Keratinocyte (primary cell): Measurements from ENCODE around the gene GJD2. TPM values are rescaled to one million over a fixed set of nuclear protein-coding genes. Genes with fewer than 3 reads are reported as not detected.

Experiments
- DNase-seq: peaks from one replicate; pipeline ENCODE4 v3.0.0-alpha.2; 2011; ENCODE audit warnings: low read depth, missing footprints, low spot score
- FAIRE-seq: peaks from 2 replicates; lab custom pipeline; 2011; peaks lifted over from hg19 to GRCh38; lab: Jason Lieb, UNC
- H2AFZ ChIP-seq: 2 replicates; pipeline ENCODE4 v1.6.0; 2012; ENCODE audit warnings: low read length, control low read depth, inconsistent platforms; ENCODE audit not compliant: control insufficient read depth
- H3K27ac ChIP-seq: 2 replicates; pipeline ENCODE4 v1.5.1; 2011; ENCODE audit warnings: low read length; ENCODE audit not compliant: control insufficient read depth, insufficient read depth
- H3K27me3 ChIP-seq: 3 replicates; pipeline ENCODE4 v1.6.0; 2011; ENCODE audit warnings: low read length; ENCODE audit not compliant: control insufficient read depth, insufficient read depth; ENCODE audit errors: extremely low read depth
- H3K36me3 ChIP-seq, 2 experiments: 2 replicates in 1 of 2; 3 replicates in 1 of 2; pipeline ENCODE4 v1.5.1; 2011; ENCODE audit warnings: low read length in 2 of 2, mild to moderate bottlenecking in 1 of 2; ENCODE audit not compliant: control insufficient read depth in 2 of 2, insufficient read depth in 2 of 2; ENCODE audit errors: extremely low read depth in 1 of 2
- H3K4me1 ChIP-seq: 3 replicates; pipeline ENCODE4 v1.5.1; 2011; ENCODE audit warnings: low read length; ENCODE audit not compliant: control insufficient read depth, insufficient read depth; ENCODE audit errors: extremely low read depth
- H3K4me2 ChIP-seq: 3 replicates; pipeline ENCODE4 v1.6.0; 2011; ENCODE audit warnings: low read depth, low read length; ENCODE audit not compliant: control insufficient read depth, insufficient read depth; ENCODE audit errors: extremely low read depth
- H3K4me3 ChIP-seq, 3 experiments: fragments of 200-600 bp in 1 of 3; sonication (generic) in 1 of 3; 2 replicates in 2 of 3; 3 replicates in 1 of 3; pipeline ENCODE4 v1.5.1; 2011 to 2016; ENCODE audit warnings: low read length in 3 of 3, mild to moderate bottlenecking in 3 of 3, control low read depth in 2 of 3, inconsistent platforms in 1 of 3, low read depth in 1 of 3, mixed read lengths in 1 of 3, mixed run types in 1 of 3, moderate library complexity in 1 of 3; ENCODE audit not compliant: control insufficient read depth in 2 of 3, insufficient read depth in 2 of 3; ENCODE audit errors: extremely low read depth in 1 of 3
- H3K79me2 ChIP-seq: 2 replicates; pipeline ENCODE4 v1.6.0; 2012; ENCODE audit warnings: low read length; ENCODE audit not compliant: control insufficient read depth, insufficient read depth
- H3K9ac ChIP-seq: 3 replicates; pipeline ENCODE4 v1.6.0; 2011; ENCODE audit warnings: low read length; ENCODE audit not compliant: control insufficient read depth, insufficient read depth; ENCODE audit errors: extremely low read depth
- H3K9me1 ChIP-seq: 3 replicates; pipeline ENCODE4 v1.6.0; 2011; ENCODE audit warnings: low read length; ENCODE audit not compliant: control insufficient read depth, insufficient read depth; ENCODE audit errors: extremely low read depth
- H3K9me3 ChIP-seq: 2 replicates; pipeline ENCODE4 v1.5.1; 2012; ENCODE audit warnings: low read depth, low read length; ENCODE audit not compliant: control insufficient read depth
- H4K20me1 ChIP-seq: 3 replicates; pipeline ENCODE4 v1.6.0; 2011; ENCODE audit warnings: low read length; ENCODE audit not compliant: control insufficient read depth, insufficient read depth; ENCODE audit errors: extremely low read depth
- EZH2 ChIP-seq: IDR thresholded peaks from one replicate; pipeline ENCODE4 v1.6.1; 2012; ENCODE audit warnings: inconsistent platforms, mild to moderate bottlenecking, low read length, moderate library complexity
- dilution Hi-C: fragments of 300-500 bp; cut with MboI; formaldehyde crosslinking; loops from one replicate; pipeline ENCODE4 v1.7.0; 2020; ENCODE audit warnings: low sequenced_read_pairs; ENCODE audit not compliant: extremely low pct_ligation_motif_present
- polyA plus RNA-seq, 5 experiments: library from polyadenylated mRNA; depleted of rRNA in 3 of 5; stranded (reverse) in 3 of 5; stranded (forward) in 1 of 5; unstranded in 1 of 5; fragments of >200 nt; gene quantifications; 1 replicate in 1 of 5; 2 replicates in 3 of 5; 3 replicates in 1 of 5; pipeline versions ENCODE4 v1.2.1 to v1.2.3, GENCODE V29; 2011 to 2012; ENCODE audit warnings: missing spikeins in 2 of 5, low read depth in 1 of 5, low replicate concordance in 1 of 5
- TF ChIP-seq, protein P1 (sequence below), 3 experiments: IDR thresholded peaks in 1 of 3; conservative IDR thresholded peaks in 1 of 3; optimal IDR thresholded peaks in 1 of 3; 2 replicates in 2 of 3; 3 replicates in 1 of 3; pipeline versions ENCODE3 to v1.5.1; 2011; ENCODE audit warnings: low read length in 3 of 3, mild to moderate bottlenecking in 3 of 3, moderate library complexity in 2 of 3, control low read depth in 1 of 3, inconsistent platforms in 1 of 3; ENCODE audit not compliant: insufficient read depth in 2 of 3; ENCODE audit errors: extremely low read depth in 1 of 3

The GJD2 gene
- polyA plus RNA-seq, 1 donor (not counting 4 experiments of a cell fraction or from before 2014, with no cell fraction given): not detected

DNA sequence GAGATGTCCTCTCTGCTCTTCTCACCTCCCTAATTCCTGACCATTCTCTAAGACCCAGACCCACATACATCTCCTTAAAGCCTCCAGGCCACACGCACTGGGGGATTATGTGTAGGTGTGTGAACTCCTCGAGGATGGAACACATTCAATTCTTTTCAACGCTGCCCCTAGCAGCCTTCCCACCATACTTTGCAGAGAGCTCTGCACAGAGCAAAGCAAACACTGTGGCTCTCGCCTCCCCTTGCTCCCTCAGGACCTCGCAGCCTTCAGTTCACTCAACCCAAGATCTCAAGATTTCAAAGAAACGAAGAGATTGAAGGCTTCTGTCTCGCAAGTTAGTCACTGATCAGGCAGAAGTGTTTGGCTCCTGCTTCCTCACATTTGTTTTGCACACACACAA is 34.5 kb upstream of the GJD2 start:
- no peak for DNase-seq
- dilution Hi-C loops: no loop called here
- H3K27ac ChIP-seq: no peak overlapping the region
- H3K4me1 ChIP-seq: no peaks in the 10 kb centered on the region
- no peaks in the 10 kb centered on the region for H3K36me3 ChIP-seq
- H3K9me1 ChIP-seq: no peaks in the 10 kb centered on the region
- no peak overlapping the region for H3K4me2 ChIP-seq
- H4K20me1 ChIP-seq: no peaks in the 10 kb centered on the region
- no peak for FAIRE-seq
- no peaks in the 10 kb centered on the region for H3K9me3 ChIP-seq
- no peak overlapping the region for H2AFZ ChIP-seq
- no peak overlapping the region for H3K4me3 ChIP-seq
- H3K79me2 ChIP-seq: no peaks in the 10 kb centered on the region
- H3K9ac ChIP-seq: no peak overlapping the region
- TF ChIP-seq EZH2: no peak
- TF ChIP-seq, protein P1, sequence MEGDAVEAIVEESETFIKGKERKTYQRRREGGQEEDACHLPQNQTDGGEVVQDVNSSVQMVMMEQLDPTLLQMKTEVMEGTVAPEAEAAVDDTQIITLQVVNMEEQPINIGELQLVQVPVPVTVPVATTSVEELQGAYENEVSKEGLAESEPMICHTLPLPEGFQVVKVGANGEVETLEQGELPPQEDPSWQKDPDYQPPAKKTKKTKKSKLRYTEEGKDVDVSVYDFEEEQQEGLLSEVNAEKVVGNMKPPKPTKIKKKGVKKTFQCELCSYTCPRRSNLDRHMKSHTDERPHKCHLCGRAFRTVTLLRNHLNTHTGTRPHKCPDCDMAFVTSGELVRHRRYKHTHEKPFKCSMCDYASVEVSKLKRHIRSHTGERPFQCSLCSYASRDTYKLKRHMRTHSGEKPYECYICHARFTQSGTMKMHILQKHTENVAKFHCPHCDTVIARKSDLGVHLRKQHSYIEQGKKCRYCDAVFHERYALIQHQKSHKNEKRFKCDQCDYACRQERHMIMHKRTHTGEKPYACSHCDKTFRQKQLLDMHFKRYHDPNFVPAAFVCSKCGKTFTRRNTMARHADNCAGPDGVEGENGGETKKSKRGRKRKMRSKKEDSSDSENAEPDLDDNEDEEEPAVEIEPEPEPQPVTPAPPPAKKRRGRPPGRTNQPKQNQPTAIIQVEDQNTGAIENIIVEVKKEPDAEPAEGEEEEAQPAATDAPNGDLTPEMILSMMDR (optimal IDR thresholded peaks at IDR 0.05 in 1 of 3, IDR thresholded peaks at IDR 0.05 in 1 of 3, conservative IDR thresholded peaks at IDR 0.05 in 1 of 3; ENCODE audit: extremely low read depth in 1 of 3, insufficient read depth in 2 of 3, low read length in 3 of 3): no peak
- H3K27me3 ChIP-seq: peaks cover 40% of the 10 kb centered on the region

DNA sequence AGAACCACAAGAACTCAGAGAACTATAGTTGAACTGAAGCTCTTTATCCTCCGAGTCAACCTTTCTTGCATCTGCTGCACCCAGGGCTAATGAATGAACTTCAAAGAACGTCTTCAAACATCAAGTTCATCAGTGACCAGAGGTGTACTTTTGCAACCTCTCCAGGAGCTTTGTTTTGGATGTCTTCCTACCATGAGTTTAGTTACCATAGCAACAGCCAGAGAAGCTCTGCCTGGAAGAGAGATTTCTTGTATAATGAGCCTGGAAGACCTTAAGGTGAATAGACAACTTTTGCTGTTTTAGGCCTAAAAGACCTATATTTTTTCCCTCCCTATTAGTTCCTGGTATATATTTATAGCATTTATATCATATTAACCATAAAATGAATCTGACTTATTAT is 31.4 kb upstream of the GJD2 start:
- FAIRE-seq (no peak), DNase-seq (no peak)
- Histone ChIP-seq H3K9me1 (no peaks in the 10 kb centered on the region), H3K79me2 (no peaks in the 10 kb centered on the region), H3K9me3 (no peaks in the 10 kb centered on the region), H2AFZ (no peak overlapping the region), H3K9ac (no peak overlapping the region), H3K4me3 (no peak overlapping the region), H3K4me1 (no peaks in the 10 kb centered on the region), H3K36me3 (no peaks in the 10 kb centered on the region), H3K27me3 (peaks cover 18% of the 10 kb centered on the region), H3K4me2 (no peak overlapping the region), H3K27ac (no peak overlapping the region), H4K20me1 (no peaks in the 10 kb centered on the region)
- dilution Hi-C loops: no loop called here
- TF ChIP-seq, protein P1 (optimal IDR thresholded peaks at IDR 0.05 in 1 of 3, IDR thresholded peaks at IDR 0.05 in 1 of 3, conservative IDR thresholded peaks at IDR 0.05 in 1 of 3; ENCODE audit: extremely low read depth in 1 of 3, insufficient read depth in 2 of 3, low read length in 3 of 3): no peak
- TF ChIP-seq EZH2: no peak
